A673 (cell line): ENCODE data around the gene TSSK6. TPM values are rescaled to one million over a fixed set of nuclear protein-coding genes. Genes with fewer than 3 reads are reported as not detected.

Source experiments
- BruUV-seq: library from RNA; stranded (reverse); fragments of 400-500 nt; replicated peaks from 2 replicates; lab custom pipeline; 2021; lab: Mats Ljungman, UMichigan
- CTCF ChIA-PET: fragments of 300-600 bp; sonication (Branson Sonifier 250); formaldehyde crosslinking; loops from one replicate; lab custom pipeline; 2022; ENCODE audit warnings: antibody characterized with exemption; lab: Charles Lee
- POLR2A ChIA-PET: fragments of 300-600 bp; sonication (Branson Sonifier 250); formaldehyde crosslinking; loops from one replicate; lab custom pipeline; 2022; ENCODE audit warnings: antibody characterized with exemption; ENCODE audit not compliant: low non-redundant PET; lab: Charles Lee
- DNase-seq: peaks from one replicate; pipeline ENCODE4 v3.0.0-alpha.2; 2015; ENCODE audit warnings: low spot score
- H3K27ac ChIP-seq: fragments of 200-600 bp; sonication (generic); 2 replicates; pipeline ENCODE4 v1.5.1; 2016; ENCODE audit warnings: mixed run types, low read depth, mild to moderate bottlenecking, mixed read lengths, antibody characterized with exemption, low read length; ENCODE audit not compliant: poor library complexity, severe bottlenecking
- H3K27me3 ChIP-seq: fragments of 200-600 bp; sonication (generic); replicated peaks from 2 replicates; pipeline ENCODE4 v1.6.1; 2017; ENCODE audit warnings: mixed run types, low read depth, mild to moderate bottlenecking, mixed read lengths, antibody characterized with exemption, low read length; ENCODE audit not compliant: insufficient read depth, poor library complexity
- H3K36me3 ChIP-seq: fragments of 200-600 bp; sonication (generic); 2 replicates; pipeline ENCODE4 v1.6.1; 2016; ENCODE audit warnings: mixed run types, mild to moderate bottlenecking, mixed read lengths, antibody characterized with exemption, low read length; ENCODE audit not compliant: insufficient read depth, poor library complexity, severe bottlenecking
- H3K4me1 ChIP-seq: fragments of 200-600 bp; sonication (generic); 2 replicates; pipeline ENCODE4 v1.6.1; 2017; ENCODE audit warnings: mixed run types, mild to moderate bottlenecking, mixed read lengths, antibody characterized with exemption, low read length; ENCODE audit not compliant: insufficient read depth, poor library complexity, severe bottlenecking
- H3K4me3 ChIP-seq: fragments of 200-600 bp; sonication (generic); 2 replicates; pipeline ENCODE4 v1.5.1; 2016; ENCODE audit warnings: low read depth, mixed run types, mild to moderate bottlenecking, mixed read lengths, low read length; ENCODE audit not compliant: poor library complexity, severe bottlenecking
- H3K9me3 ChIP-seq: fragments of 200-600 bp; sonication (generic); 2 replicates; pipeline ENCODE4 v1.6.1; 2016; ENCODE audit warnings: mixed run types, low read depth, mild to moderate bottlenecking, mixed read lengths, antibody characterized with exemption, low read length; ENCODE audit not compliant: poor library complexity, severe bottlenecking
- CTCF ChIP-seq: fragments of 300-800, 200-600 bp; sonication (generic); conservative IDR thresholded peaks from 2 replicates; pipeline ENCODE4 v1.5.1; 2017; ENCODE audit warnings: low read depth, mild to moderate bottlenecking, antibody characterized with exemption, low read length, moderate library complexity, mixed read lengths
- EZH2 ChIP-seq: fragments of 200-600 bp; sonication (generic); IDR thresholded peaks from 2 replicates; pipeline ENCODE4 v1.6.1; 2017; ENCODE audit warnings: borderline replicate concordance, low read depth, mild to moderate bottlenecking, mixed read lengths, antibody characterized with exemption, low read length; ENCODE audit not compliant: poor library complexity, severe bottlenecking
- intact Hi-C: fragments of 100-400 bp; cut with micrococcal nuclease; formaldehyde crosslinking; loops from one replicate; pipeline ENCODE4 v1.10.0; 2022; ENCODE audit not compliant: unreplicated experiment
- total RNA-seq: library from RNA; stranded (reverse); gene quantifications from 2 replicates; pipeline ENCODE4 v1.2.3, GENCODE V29; 2021

Gene TSSK6
- total RNA-seq, 1 experiment from 2014 or later: 2.5 TPM

DNA sequence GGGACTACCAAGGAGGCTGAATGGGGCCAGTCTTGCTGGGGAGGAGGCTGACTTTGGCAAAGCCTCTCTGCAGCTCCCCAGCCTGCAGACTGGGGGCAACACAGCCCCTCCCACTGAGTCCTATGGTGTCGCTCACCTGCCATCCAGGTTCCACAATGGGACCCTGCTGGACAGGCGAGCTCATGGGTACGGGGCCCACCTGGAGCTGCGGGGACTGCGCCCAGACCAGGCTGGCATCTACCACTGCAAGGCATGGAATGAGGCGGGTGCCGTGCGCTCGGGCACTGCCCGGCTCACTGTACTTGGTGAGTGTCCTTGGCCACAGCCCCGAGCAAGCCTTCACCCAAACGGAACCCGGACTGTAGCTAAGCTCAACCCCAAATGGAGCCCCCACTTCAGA, 27.8 kb upstream of the TSSK6 start:
- DNase-seq: no peak
- Histone ChIP-seq H3K27ac (no peak overlapping the region), H3K36me3 (no peaks in the 10 kb centered on the region), H3K27me3 (no peaks in the 10 kb centered on the region), H3K4me1 (peaks cover 10% of the 10 kb centered on the region), H3K9me3 (no peaks in the 10 kb centered on the region), H3K4me3 (no peak overlapping the region)
- ChIA-PET POLR2A (no interaction called here), CTCF (no interaction called here)
- no TSS peak for BruUV-seq
- no peak for TF ChIP-seq EZH2
- TF ChIP-seq CTCF: no peak
- intact Hi-C loops: no loop called here

- no peaks in the 10 kb centered on the region for H3K36me3 ChIP-seq
- intact Hi-C loops: no loop called here
- no peaks in the 10 kb centered on the region for H3K27me3 ChIP-seq
- BruUV-seq: no TSS peak
- H3K27ac ChIP-seq: no peak overlapping the region
- TF ChIP-seq EZH2 (no peak), CTCF (no peak)
- no peaks in the 10 kb centered on the region for H3K9me3 ChIP-seq
- no peak for DNase-seq
- CTCF ChIA-PET: no interaction called here
- POLR2A ChIA-PET: no interaction called here
- peaks cover 13% of the 10 kb centered on the region for H3K4me1 ChIP-seq
- no peak overlapping the region for H3K4me3 ChIP-seq
Measured at GRCh38 chr19:19542507-19542906, 27.2 kb upstream of the TSSK6 start.

DNA sequence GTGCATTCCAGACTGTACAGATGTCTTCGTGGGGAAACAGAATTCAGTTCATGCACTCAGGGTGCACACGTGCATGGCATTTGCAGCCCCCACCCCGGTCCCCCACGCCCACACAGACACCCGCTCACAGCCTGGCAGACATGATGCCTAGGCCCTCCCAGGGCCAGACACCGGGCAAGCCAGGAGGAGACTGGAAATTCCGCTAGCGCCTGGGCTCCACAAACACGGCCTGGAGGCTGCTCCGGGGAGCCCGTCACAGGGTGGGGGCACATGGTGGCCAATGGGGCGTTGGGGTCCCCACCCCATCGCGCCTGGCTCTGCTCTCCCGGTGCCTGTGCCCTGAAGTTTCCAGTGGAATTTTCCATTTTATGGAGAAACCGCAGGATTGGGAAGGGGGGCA, 26.3 kb upstream of the TSSK6 start:
- H3K36me3 ChIP-seq: no peaks in the 10 kb centered on the region
- TF ChIP-seq EZH2: no peak
- no peak for TF ChIP-seq CTCF
- H3K9me3 ChIP-seq: no peaks in the 10 kb centered on the region
- no peak for DNase-seq
- POLR2A ChIA-PET: no interaction called here
- BruUV-seq: no TSS peak
- H3K4me1 ChIP-seq: peaks cover 13% of the 10 kb centered on the region
- H3K27me3 ChIP-seq: no peaks in the 10 kb centered on the region
- H3K4me3 ChIP-seq: no peak overlapping the region
- H3K27ac ChIP-seq: no peak overlapping the region
- intact Hi-C loops: no loop called here
- CTCF ChIA-PET: interaction anchor here (1.0 kb wide), 1 partner anchor 51 kb away, joined by 4 read pairs; no protein-coding TSS in a partner anchor
